SK-N-MC (cell line): ENCODE data around the gene RPAP3.

Source experiments
- EZH2 ChIP-seq: fragments of 200-600 bp; sonication (generic); IDR thresholded peaks from one replicate; pipeline ENCODE4 v1.6.1; 2017; ENCODE audit warnings: antibody characterized with exemption
- POLR2AphosphoS5 ChIP-seq: IDR thresholded peaks from 2 replicates; pipeline ENCODE4 v1.6.1; 2012; ENCODE audit warnings: mild to moderate bottlenecking, low read depth, low read length, borderline replicate concordance

DNA sequence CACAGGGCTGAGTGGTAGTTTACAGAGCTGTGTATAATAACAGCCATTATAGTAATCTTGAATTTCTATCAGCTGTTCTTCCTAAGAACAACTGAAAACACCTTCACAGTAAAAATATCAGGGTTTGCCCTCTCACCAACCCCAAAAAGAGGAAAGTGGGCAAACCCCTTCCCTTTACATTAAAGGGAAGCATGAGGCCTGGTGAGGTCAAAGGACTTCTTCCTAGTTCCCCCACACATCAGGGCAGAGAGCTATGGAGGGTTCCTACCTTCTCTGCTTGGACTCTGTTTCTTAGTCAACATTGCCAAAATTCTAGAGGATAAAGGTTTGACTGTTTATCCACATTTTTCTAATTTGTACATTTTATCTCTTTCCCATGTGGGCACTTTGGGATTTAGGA, 4.4 kb upstream of the RPAP3 start:
- TF ChIP-seq POLR2AphosphoS5, result no peak
- TF ChIP-seq EZH2, result no peak
